ENCODE measurements around the gene TNNT1.
"Not testable (repeated sequence)": the region's sequence is repeated elsewhere in the genome, so short reads cannot be mapped to it uniquely, and the experiment has no call there.

The TNNT1 gene

DNA sequence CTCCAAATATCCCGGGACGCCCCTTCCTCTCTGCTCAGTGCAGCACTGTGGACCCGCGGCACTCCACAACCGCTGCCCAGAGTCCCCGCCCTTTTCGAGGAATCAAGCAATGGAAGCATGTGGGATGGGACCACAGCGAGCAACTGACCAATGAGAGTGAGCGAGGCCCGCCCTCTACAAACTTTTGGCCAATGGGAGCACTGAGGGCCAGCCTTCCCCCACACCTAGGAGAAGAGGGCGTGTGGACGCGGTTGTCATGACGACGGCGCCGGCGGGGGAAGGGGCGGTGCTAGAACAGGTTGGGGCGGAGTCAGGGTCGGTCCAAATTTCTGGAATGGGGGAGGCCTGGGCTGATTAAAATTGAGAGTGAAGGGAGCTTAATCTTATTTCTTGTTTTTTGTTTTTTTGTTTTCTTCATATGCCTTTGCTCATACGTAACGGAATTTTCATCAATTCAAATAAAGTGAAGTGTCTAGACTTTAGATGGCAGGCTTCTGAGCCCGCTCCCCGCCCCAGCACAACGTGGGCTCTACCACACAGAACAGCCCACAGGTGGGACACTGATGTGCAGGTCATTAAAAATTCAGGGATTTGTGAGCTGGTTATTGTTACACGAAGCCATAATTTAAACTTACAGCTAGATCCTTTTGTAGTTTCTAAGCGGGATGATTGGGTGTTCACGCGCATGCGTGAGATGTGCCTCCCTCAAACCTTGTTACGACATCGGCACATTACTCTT, 17.7 kb upstream of the TNNT1 start, which contains the start of gene DNAAF3:
Gene DNAAF3, minus strand, starts transcription at position 84 of the 739 bp plus-strand sequence. CDS start 200 bp downstream, outside the sequence.
- DNase-seq: peak; percentile 37

DNA sequence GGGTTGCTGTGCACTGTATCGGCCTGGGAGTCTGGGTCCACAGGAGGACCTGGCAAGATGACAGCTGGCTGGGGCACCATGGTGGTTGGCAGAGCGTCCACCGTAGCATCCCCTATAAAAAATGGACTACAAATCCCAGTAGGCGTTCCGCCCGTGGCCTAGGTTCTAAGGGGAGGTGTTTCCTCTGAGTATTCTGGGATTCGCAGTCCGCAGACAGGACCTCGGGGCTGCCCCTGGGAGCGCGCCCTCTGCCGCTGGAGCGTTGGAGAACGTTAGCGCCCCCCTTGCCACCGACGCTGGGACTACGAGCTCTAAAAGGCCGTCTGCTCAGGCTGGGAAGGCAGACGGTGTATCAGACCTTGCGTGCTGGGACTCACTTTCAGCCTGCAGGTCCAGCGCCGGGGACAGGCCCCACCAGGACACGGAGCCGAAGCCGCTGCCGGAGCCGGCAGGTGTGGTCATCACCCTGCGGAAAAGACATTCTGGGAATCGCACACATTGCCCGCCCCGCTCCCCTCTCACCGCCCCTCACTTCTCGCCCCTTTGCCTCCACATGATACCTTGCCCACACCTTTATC, 17.0 kb upstream of the TNNT1 start:
- peak; percentile 21 for DNase-seq

DNA sequence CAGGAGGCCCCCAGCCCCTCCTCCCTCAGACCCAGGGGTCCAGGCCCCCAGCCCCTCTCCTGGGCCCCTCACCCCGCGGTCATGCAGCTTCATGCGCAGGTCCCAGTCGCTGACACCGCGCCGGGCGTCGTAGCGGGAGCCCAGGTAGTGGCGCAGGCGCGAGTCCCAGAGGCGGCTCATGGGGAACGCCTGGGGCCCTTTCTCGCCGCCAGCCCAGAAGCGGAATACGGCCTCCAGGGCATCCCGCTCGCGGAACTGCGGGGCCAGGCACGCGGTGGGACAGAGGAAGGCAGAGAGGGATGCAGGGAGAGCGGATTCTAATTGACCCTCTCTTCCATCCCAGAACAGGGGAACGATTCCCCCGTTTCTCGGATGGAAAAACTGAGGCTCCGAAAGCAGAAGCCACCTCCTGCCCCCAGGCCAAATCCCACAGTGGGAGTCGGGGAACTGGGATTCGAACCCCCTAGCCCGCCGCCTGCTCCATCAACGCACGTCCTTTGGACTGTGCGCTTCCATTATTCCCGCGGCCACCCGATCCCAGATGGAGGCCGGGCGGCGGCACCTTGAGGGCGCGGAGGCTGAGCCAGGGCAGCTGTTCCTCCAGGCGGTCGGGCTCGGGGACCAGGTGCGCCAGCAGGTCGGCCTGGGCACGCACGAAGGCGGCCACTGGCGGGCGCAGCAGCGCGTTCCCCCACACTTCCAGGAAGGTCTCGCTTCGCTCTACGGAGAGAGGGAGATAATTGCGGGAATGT, 12.7 kb upstream of the TNNT1 start:
- DNase-seq: no peak

DNA sequence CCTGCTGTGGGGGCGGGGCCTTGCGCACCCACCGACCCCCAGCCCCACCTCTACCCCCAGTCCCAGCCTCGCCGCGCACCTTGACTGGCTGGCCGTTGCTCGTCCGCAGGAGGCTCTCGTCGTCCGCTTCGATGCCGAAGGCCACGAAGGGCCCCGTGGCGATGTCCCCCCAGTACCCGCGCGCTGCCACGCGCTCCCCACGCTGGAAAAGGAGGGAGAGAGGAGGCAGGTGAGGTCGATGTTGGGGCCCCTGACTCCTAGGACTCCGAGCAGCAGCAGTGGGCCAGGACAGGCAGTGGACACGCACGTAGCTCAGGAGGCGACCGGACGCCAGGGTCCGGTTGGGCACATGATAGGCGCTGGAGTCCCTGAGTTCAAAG, 12.0 kb upstream of the TNNT1 start:
- no peak for DNase-seq

DNA sequence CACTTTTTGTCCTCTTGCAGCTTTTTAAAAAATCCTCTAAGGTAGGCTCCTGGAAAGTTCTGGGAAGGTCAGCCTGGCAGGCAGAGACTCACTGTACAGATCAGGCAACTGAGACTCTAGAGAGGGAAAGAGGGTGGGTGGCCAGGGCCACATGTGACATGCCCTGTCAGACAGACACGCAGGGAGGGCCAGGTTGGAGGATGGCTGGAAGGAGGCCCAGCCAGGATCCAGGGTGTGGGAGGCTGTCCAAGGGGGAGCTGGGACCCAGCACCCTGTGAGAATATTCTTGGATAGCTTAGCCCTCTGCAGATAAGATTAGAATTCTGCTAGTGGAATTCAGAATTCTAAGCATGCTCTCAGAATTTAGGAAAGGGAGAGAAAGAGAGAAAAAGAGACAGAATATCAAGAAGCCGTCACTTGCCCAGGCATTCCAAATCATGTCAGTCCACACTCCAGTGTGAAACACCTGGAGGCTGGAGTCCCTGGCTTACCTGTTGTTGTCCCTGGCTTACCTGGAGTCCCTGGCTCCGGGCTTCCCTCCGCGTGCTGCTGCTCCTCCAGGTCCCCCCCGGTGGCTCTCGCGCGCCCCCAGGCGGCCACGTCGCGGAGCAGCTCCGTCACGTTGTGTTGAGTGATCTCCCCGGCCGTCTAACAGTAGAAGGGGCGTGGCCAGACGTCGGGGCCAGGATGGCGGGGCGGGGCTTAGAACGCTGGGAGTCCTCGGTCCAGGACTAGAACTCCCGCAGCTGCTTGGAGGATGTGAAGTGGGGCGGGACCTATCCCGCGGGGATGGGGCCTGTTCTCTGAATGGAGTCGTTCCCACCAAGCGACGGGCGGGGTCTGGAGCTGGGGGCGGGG, 11.4 kb upstream of the TNNT1 start:
- peak; percentile 80 for DNase-seq

DNA sequence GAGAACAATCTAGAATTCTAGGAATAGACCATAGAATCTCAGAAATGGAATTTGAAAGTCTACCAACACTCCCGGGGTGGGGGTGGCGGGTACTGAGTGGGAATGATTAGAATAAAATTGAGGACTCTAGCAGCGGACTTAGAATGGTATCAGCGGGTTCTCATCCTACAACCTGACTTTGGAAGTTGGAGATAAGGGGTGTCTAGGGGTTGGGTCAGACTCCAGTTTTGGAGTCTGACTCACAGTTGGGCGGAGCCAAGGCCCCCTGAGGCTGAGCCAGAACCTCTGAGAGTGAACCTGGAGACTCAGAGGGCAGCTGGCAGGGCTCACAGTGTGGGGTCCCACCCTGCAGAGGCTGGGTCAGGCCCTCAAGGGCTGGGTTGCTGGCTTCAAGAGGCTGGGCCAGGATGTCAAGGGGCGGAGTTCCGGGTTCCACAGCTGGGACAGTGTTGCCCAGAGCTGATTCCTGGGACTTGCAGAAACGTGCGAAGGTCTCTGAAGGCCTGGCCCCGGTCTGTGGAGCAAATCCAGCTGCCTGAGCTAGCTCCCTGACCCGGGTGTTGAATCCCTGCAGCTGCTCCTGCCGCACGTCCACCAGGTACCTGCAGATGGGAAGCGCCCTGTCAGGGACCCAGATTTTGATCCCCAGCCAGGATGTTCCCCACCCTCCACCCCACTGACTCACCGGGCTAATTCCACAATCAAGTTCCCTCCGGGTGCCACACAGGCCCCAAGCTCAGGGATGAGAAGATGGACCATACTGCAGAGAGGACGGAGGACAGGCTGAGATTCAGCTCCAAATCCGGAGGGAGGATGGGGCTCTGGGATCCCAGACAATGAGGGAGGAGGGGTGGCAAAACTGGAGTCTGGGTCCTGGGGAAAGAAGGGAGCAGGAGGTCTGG, 10.1 kb upstream of the TNNT1 start:
- no peak for DNase-seq

DNA sequence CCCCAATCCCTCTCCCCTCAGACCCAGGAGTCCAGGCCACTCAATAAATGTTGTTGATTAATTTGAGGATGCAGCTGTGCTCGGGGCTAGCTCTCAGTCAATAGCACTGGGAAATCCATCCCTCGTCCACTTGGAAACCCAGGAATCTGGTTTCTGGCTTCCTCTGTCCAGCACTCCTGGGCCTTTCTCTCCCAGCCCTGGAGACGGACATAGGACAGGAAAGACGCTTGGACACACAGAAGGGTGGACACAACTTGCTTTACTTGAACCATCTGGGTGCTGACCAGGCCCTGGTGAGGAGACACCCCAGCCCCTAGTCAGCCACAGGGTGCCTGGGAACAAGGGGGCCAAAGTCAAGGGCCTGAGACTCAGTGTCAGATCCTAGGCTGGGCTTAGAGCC, 9.4 kb upstream of the TNNT1 start:
- no peak for DNase-seq

DNA sequence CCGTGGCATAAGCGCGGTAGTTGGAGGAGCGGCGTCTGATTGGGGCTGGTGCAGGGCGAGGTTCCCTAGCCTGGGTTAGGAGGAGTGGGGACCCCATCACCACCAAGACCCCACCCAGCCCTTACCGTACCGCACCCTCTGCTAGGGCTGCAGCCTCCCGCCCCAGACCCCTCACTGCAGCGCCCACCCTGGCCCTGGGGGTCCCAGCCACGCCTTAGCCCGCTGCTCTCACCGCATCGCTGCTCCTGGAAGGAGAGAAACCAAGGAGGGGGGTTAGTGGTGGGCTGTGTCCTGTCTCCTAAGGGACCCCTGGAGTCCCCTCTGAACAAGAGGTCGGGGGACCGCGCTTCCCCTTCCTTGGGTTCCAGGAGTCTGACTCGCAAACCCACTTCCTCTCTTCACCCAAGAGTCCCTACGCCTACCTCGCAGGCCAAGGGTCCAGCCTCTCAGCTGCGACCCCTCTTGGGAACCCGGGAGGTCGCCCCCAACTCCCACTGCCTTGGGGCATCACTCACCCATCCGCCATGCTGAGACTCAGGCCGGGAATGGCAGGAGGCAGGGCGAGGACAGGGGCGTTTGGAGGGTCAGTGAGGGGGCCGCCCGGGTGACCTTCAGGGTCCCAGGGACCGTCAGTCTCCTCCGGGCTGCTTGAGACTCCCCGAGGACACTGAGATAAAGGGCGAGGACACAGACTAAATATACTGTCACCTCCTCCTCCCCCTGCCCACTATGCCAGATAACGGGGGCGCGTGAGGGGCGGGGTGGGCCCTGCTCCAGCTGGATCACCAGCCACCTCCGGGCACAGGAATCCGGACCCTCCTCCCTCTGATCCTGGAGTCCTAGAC, 8.3 kb upstream of the TNNT1 start, which contains the start of gene TNNI3:
Gene TNNI3, minus strand, starts transcription at position 669 of the 845 bp plus-strand sequence. Its CDS starts 143 bp downstream, at position 526.
- no peak for DNase-seq

DNA sequence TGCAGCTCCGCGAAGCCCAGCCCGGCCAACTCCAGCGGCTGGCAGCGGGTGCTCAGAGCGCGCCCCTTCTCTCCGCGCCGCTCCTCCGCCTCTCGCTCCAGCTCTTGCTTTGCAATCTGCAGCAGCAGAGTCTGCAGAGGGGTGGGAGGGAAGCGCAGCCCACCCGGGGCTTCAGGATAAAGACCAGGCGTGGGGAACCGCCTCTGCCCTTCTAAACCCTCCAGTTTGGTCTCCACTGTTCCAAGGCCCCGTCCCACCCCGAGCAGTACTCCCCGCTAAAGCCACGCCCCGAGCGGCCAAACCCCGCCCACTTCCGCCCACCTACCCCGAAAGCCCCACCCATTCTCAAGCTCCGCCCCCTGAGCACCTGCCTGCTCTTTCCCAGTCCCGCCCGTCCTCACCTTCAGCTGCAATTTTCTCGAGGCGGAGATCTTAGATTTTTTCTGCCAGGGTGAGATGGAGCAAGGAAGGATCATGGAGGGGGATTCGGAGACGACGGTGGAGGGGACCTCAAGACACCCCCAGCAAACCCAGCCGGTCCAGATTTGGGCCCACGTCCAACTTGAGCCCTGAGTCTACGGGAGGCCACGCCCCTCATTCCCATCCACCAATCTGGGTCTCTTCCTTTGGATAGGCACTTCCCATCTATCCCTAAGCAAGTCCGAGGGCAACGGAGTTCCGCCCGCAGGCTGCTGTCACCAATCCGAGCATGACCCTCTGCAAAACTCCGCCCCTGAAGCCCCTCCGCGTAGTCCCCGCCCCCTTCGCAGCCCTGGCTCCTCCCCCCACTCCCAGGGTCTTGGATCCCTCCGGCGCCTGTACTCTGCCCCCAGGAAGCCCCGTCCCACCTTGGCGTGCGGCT, 7.4 kb upstream of the TNNT1 start:
- no peak for DNase-seq

DNA sequence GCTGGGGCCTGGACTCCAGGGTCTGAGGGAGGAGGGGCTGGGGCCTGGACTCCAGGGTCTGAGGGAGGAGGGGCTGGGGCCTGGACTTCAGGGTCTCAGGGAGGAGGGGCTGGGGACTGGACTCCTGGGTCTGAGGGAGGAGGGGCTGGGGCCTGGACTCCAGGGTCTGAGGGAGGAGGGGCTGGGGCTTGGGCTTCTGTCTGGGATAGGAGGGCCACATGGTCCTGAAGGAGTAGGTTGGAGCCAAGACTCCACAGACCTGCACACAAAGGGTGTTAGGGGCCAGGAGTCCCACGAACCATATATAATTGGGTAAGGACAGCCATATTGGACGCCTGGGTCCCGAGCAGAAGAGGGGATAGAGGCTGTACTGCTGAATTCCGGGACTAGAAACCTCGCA, 6.8 kb upstream of the TNNT1 start:
- DNase-seq: not testable (repeated sequence)

DNA sequence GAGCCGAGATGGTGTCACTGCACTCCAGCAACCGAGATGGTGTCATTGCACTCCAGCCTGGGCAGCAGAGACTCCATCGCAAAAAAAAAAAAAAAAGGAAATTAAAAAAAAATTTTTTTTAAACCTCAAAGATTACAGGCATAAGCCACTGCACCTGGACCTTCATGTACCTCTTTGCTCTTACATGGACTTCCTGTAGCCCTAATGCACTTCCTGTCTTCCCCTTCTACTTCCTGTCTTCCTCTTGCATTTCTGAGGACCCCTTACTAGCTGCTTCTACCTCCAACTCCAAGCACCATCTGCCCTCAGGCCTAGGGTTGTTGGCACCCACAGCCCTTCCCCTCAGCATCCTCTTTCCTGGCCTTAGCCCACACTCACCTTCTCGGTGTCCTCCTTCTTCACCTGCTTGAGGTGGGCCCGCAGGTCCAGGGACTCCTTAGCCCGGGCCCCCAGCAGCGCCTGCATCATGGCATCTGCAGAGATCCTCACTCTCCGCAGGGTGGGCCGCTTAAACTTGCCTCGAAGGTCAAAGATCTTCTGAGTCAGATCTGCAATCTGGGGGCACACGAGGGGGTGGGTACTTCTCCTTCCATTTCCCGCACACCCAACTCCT, 4.8 kb upstream of the TNNT1 start:
- DNase-seq: no peak

DNA sequence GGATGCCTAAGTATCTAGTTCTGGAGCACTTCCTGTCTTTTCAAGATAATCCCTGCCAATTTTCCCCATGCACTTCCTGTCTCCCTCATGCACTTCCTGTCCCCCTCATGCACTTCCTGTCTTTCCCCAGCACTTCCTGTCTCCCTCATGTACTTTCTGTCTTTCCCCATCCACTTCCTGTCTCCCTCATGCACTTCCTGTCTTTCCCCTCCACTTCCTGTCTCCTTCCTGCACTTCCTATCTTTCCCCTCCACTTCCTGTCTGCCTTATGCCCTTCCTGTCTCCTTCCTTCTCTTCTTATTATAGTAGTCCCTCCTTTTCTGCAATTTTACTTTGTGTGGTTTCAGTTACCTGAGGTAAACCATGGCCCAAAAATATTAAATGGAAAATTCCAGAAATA, 3.0 kb upstream of the TNNT1 start:
- no peak for DNase-seq

DNA sequence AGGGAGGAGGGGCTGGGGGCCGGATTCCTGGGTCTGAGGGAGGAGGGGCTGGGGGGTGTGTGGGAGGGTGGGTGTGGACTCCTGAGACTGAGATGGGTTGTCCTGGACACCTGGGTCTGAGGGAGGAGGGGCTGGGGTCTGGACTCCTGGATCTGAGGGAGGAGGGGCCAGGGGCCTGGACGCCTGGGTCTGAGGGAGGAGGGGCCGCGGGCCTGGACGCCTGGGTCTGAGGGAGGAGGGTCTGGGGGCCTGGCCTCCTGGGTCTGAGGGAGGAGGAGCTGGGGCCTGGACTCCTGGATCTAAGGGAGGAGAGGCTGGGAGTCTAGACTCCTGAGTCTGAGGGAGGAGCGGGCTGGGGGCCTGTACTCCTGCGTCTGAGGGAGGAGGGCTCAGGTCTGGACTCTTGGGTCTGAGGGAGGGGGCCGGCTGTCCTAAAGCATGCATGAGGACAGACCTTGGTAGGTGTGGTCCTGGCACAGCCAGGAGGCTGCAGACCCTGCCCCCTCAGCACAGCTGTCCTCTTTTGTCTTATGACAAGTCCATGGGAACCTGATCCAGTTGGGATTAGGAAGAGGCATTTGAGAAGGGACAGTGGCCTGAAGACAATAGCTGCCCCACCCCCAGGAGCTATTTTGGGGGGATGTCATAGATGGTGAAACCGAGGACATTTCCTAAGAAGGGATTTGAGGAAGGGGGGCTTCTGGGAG, 1.3 kb downstream of the TNNT1 start:
- DNase-seq: no peak

DNA sequence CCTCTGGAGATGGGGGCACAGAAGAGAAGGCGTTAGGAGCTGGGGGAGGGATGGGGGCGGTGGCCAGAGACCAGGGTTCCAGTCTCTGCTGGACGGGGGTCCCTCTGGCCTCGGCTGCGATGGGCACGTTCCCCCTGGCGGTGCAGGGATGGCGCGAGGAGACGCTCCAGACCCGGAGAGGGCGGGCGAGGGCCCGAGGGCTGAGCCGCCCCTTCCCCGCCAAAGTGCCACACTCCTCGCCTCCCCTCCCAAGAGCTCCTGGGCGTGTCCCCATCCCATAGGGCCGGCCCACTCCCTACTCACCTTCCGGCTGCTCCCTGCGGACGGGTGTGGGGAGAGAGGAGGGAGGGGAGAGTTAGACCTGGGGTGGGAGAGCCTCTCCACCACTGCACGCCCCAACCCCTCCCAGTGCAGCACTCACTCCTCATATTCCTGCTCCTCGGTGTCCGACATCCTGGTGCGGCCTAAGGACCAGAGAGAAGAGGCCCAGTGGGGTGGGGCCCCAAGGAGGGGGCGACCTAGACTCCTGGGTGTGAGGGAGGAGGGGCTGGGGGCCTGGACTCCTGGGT, 2.2 kb downstream of the TNNT1 start:
- DNase-seq: no peak

DNA sequence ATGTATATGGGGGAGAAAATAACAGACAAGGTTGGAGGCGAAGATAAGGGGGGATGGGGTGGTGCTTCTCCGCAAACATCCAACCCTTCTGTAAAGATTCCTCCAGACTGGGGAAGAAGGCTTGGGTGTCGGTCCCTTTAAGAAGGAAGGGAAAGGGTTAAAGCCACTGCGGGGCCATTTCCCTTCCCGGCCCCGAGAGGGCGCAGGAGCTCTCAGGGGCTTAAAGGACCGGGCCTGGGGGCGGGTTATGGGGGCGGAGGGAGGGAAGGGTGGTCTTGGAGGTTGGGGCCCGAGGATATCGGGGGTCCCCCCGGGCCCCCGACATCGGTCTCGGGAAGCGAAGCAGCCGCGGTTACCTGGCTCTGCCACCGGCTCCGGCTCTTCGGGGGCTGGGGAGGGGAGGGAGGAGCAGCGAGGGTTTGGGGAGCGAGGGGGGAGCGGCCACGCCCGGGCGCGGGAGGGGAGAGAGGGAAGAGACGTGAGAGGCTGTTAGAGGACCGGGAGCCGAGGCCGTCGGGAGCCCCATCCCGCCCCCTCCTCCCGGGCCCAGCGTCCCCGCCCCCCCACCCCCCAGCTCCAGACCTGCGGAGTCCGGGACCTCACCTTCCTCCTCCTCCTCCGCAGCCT, 2.8 kb downstream of the TNNT1 start:
- no peak for DNase-seq

DNA sequence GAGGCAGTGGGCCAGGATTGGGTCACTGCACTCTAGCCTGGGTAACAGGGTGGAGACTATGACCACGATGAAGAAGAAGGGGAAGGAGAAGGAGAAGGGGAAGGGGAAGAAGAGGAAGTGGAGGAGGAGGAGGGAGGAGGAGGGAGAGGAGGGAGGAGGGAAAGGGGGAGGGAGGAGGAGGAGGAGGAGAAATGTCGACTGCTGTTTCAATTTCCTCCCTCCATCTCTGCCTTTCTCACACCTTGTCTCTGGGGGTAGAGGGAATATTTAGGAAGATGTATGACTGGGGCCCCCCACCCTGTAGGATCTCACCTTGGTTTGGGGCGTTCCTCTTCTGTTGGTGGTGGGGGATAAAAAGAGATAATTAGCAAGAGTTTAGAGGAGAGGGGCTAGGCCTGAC, 3.8 kb downstream of the TNNT1 start:
- DNase-seq: no peak

DNA sequence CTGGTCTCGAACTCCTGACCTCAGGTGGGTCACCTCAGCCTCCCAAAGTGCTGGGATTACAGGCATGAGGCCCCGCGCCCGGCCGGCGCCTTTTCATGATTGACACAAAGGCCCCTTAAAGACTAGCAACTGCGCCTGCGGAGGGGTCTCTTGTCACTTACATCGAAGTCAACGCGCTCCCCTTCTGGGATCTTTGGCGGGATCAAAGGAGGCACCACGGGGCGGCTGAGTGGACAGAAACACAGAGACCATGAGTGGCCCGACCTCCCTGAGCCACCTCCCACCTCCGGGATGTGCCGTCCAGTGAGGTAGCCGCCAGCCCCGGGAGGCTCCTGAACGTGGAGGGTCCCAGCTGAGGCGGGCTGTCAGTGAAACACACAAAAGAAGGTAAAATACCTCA, 7.3 kb downstream of the TNNT1 start:
- no peak for DNase-seq

DNA sequence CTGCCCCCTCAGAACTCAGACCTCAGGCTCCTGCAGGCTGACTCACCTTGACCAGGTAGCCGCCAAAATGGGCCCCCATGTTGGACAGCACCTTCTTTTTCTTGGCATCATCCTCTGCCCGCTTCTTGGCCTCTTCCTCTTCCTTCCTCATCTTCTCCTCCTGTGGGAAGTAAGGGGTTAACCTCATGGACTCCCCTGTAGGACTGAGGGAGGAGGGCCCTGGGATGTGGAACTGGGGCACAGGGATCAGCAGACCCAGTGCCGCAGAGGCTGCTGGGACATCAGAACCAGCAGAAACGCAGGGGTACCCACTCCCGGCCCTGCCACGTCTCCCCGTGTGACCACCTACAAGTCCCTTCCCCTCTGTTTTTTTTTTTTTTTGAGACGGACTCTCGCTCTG, 11.1 kb downstream of the TNNT1 start:
- DNase-seq: no peak

Measured in T-helper 9 cell (primary cell).